ENCODE data around the gene CDH2.

Gene CDH2

DNA sequence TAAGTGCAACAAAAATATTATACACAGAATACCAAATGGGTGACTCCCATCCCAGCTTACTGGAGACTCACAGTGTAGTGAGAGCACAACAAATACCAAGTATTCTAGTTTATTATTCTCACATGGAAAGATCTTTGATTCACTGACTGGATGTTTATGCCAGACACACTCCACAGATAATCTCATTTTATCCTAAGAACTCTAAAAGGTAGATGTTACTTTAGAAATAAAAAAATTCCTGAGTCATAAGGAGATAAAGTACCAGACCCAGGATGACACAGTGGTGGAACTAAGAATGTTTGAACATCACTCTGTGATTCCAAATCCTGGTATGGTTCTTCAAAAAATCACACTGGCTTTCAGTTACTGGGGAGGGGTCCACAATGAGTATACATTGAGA lies 136.2 kb downstream of the CDH2 start:
- no peak for DNase-seq (ENCODE audit: low read depth)

DNA sequence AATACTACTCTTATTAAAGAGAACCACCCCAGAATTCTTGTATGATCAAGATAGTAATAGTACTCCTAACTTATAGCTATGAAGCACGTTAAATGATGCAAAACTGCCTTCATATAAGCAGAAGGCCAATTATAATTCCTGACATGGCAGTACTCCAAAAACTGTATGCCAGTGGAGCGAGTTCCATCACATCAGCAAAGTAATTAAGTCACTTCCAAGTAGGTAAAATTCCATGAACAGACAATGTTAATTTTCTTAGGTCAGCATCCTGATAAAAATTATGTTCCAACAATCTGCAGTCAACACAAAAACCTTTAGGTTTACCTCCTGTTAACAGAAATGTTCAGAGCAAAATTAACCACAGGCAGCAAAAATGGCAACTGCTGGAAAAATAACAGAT lies 136.7 kb downstream of the CDH2 start:
- DNase-seq (ENCODE audit: low read depth), result no peak

DNA sequence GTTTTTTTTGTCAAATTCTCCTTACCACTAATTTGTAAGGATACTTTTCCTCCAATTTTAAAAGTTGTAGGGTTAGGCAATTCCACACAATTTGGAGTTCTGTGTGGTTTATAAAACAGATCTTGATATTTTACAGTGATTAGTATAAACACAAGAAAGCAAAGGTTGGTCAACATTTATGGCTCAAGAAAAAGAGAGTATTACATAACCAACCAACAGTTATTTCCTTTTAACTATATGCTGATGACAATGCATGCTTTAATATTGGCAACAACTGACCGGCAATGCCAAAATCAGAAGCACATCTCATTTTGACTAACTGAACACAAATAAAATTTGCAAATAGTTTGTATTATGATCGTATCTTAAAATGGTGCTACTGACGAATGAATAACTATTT lies 137.2 kb downstream of the CDH2 start:
- no peak for DNase-seq (ENCODE audit: low read depth)

DNA sequence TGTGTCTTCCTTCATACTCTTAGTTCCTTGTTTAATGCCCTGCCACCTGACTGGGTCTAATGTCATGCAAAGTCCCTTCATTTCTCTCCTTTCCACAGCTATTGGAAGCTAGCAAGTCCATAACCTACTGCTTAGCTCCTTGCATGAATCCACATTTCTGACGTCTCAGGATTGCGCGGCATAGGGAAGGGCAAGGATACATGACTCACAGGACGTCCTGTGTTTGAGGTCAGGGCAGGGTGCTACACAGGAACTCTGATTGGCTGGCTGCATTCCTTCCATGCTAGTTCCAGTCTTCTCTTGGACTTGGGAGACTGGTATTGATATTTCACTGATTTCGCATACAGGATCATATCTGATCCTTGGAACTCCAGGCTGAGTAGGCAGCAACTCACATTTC lies 137.9 kb downstream of the CDH2 start:
- peak; percentile 71 for DNase-seq (ENCODE audit: low read depth)

DNA sequence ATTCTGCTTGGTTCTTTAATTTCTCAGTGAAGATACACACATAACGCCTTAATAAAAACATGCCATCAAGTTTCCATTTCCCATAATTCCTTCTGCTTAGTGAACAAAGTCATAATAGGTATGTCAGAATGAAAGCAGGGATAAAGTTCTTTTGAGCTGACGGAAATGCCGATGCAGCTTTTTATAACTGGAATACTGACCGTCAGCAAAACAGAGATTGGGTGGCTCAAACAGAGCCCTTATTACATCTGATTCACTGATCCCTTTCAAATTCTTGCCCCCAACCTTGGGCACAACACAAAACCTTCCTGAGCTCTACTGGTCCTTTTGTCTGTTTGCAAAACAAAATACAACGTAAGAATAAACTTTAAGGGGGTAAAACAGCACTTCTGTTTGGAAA lies 140.4 kb downstream of the CDH2 start:
- DNase-seq (ENCODE audit: low read depth), result no peak

DNA sequence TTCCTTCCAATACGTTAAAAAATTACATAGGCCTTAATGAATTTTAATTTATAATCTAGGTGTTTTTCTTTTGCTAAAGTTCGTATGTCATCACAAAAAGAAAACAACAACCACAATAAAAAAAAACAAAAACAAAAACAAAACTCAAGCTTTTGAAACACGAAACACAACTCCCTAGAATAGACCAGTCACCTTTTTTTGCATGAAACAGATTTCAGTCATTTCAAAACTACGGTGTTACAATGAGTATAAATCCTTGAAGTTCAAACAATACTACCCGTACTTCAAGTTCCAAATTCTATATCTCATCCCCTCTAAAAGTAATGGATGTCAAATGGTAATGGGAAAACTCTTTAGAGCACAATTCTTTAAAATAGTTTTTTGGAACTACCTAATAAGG lies 142.4 kb downstream of the CDH2 start:
- DNase-seq (ENCODE audit: low read depth), result no peak

DNA sequence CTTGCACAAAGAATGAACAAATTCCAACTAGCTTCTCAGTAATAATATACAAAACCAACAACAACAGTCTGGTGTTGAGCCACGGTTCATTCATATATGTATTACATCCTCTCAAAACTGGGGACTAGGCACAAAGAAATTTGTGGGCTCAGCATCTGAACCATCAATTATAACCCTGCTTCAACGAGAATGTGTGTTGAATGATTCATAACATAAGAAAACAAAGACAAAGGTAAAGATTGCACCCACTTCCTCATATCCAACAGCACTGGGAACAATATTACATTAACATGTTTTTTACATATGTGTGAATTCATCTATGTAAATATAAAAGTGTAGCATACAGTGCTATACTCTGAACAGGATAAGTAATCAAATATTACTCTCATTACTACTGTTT lies 144.8 kb downstream of the CDH2 start:
- no peak for DNase-seq (ENCODE audit: low read depth)

DNA sequence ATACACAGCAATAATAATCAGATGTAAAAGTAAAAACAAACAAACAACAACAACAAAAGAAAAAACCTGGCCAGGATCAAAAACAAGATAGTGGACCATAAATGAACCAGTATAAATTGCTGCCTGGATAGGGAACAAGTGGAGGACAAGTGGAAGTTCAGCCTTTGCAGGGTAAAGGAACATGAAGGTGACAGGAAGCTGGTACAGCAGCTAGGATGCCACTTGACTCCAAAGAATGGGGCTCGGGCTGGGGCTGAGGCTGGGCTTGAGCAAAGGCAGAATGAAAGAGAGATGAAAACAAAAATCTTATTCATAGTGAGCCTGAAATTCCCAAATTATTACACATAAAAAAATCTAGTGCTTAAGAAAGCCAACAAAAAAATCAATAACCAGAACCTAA lies 146.5 kb downstream of the CDH2 start:
- DNase-seq (ENCODE audit: low read depth), result no peak

DNA sequence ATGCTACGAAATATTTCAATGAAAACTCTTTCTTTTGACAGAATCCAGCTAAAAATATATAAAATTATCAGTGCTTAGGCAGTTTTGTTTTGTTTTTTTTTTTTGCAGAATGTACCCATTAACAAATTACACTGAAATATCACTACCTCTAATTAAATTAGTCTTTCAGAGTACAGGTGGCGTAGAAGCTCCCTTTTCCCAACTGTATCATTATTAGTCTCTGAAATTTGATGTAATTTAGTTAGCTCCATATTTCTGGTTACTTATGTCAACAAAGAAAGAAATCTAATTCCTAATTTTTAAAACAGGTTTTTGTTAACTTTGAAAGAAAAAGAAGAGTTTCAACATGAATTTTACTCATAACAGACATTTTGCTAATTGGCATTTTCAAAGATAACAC lies 149.2 kb downstream of the CDH2 start:
- DNase-seq (ENCODE audit: low read depth), result no peak

DNA sequence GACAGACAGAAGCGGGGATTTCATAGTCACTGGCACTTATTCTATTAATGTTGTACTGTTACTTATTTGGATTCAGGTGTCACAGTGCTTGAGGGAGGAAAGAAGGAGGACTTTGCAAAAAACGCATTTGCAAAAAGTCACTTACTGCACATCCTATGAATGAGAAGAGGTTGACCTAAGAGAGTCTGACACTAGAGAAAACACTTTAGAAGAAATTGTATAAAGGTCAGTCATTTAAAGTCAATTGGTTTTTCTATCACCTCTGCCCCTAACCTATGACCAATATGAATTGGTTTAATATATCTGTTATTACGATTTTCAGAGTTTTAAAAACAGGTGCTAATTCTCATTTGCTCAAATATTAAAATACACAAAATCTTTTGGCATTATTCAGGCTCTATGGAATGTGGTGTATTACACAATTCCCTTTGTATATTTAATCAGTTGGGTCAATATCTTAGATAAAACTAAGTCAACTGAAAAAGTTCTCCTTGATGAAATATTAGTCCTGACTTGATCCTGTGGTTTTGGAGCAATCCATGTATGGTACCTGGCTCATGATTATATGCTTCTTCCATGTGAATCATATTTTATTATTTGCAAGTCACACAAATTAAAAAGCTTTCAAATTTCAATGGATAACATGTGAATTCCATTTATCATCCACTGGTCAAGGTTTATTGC lies 157.4 kb downstream of the CDH2 start:
- DNase-seq (ENCODE audit: low read depth), result no peak

DNA sequence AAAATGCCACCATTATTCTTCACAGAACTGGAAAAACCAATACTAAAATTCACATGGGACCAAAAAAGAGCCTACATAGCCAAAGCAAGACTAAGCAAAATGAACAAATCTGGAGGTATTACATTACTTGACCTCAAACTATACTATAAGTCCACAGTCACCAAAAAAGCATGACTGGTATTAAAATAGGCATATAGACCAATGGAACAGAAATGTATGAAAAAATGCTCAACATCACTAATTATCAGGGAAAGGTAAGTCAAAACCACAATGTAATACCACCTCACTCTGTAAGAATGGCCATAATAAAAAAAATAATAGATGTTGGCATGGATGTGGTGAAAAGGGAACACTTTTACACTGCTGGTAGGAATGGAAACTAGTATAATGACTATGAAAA lies 158.6 kb downstream of the CDH2 start:
- no peak for DNase-seq (ENCODE audit: low read depth)

DNA sequence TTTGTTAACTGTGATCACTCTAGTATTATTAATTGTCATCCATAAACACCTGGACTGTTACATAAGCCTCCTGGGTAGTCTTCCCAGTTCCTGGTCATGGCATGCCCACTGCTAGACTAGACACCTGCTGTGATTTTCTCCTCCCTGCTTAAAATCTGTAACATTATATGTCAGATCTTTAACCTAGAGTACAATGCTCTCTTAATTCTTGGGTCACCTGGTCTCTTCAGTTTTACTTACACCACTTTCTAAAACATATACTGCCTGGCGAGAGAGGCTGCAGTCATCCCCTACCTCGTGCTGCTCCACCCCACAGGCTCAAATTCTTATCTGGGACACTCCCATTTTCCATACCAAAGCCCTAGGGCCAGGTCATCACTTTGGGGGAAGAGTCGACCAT lies 161.3 kb downstream of the CDH2 start:
- DNase-seq (ENCODE audit: low read depth), result no peak

DNA sequence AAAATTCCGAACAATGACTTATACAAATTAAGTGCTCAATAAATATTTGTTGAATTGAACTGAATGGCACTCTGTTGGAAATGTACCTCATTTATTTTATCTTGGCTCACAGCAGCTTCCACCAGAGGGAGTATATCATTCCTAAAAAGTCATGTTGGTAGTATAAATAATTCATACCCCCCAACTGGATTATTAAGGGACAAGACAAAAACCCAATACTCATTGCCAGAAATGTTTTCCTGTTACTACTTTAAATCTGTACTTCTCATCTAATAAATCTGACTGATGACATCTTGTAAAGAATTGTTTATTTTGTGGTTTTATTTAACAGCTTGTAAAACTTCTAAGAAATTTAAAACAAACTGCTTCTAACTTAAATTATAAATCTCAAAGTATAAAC lies 163.9 kb downstream of the CDH2 start:
- no peak for DNase-seq (ENCODE audit: low read depth)

DNA sequence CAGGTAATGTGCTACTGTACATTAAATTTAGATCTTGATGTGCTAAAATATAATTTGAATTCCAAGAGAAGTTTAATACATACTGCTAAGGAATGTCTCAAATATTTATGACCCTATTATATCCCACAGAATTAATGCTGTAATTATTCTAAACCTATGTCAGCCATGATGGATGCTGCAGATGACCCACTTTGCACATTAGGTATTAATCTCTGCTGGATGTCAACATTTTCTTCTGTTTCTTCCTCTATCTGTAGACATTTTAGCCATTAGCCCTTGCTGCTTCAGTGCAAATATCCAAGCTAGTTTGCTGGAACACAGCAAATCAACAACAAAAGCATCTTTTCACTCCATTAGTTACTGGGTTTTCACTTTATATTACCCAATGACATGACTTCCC lies 164.6 kb downstream of the CDH2 start:
- DNase-seq (ENCODE audit: low read depth), result no peak

DNA sequence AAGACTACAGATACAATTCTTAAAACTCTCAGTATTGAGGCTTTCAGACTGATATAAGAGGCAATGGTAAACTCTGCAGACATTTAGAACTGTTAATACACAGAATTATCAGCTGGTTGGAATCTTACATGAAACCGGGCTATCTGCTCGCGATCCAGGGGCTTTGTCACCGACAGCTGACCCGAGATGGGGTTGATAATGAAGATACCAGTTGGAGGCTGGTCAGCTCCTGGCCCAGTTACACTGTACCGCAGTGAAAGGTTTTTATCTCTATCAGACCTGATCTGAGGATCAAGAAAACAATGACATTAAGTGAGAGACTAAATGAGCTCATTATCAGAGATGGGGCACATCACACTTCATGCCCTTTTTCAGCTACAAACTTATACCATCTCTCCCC lies 167.3 kb downstream of the CDH2 start:
- DNase-seq (ENCODE audit: low read depth), result no peak

DNA sequence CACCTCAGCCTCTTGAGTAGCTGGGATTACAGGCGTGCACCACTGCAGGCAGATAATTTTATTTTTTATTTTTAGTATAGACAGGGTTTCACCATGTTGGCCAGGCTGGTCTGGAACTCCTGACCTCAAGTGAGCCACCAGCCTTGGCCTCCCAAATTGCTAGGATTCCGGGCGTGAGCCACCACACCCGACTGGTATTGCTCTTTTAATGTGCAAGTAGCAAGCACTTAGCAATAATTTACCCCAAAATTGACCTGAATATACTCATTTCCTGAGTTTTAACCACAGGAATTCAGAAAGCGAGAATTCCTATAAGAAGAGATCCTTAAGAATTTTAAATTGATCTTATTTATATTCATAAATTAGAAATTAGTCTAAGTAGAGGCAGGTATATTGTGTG lies 169.1 kb downstream of the CDH2 start:
- DNase-seq (ENCODE audit: low read depth), result peak; percentile 49

DNA sequence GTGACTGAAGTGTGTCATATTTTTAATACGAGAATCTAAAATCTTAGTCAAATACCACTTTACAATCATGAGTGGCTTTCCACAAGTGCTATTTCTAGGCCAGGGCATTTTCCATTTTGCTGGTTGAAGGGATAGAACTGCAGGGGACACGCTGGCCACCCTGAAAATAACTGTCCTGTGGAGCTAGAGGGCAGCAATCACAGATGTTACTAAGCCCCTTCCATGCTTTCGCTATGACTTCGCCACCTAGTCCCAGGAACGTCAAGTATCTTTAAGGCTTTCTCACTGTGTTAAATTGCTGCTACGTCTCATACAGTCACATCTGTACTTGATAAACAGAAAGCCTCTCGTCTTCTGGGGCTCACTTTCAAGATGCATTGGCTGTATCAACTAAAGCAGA lies 171.8 kb downstream of the CDH2 start:
- DNase-seq (ENCODE audit: low read depth), result no peak

DNA sequence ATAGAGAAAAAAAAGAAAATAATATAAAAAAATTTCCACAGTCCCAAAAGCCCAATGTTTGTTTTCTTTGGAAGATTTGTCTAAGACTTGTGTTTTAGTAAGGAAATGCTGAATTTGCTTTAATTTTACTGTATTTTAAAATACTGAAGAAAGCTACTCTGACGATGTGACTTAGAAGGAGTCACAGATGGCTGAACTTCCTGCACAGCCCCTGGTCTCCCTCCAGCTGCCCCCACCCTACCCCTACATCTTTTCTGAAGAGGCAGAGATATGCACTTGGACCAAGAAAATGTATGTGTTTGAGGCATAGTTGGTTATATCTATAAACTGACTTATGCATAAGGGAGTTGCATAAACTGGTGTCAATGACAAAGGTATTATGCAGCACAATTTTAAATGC lies 172.3 kb downstream of the CDH2 start:
- DNase-seq (ENCODE audit: low read depth), result no peak

DNA sequence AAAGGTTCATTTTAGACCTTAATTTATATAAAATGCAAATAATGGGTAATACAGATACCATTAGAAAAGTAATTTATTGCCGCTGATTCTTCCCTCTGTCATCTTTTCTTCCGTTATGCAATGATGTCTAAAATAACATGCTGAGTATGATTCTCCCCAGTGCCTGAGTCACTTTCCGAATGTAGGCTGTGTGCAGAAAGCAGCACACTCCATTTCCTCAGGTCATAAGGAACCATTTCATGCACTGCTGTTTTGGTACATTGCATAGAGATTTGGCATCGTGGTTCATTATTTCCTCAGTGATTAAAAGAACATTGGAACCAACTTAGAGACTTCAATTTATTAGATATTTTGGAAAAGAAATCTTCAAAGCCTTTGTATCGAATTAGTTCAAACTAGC lies 173.5 kb downstream of the CDH2 start:
- peak; percentile 49 for DNase-seq (ENCODE audit: low read depth)

DNA sequence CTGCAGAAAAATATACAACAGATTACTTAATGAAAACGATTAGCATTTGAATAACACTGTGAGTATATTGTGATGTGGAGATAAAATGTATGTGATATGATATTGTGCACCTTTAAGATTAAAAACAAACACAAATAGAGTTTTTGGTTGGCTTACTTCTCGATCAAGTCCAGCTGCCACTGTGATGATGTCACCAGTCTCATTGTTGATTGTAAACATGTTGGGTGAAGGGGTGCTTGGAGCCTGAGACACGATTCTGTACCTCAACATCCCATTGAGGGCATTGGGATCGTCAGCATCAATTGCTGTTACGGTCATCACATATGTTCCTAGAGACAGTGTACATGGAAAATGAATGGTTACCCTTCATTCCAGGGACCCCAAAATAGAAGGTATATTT lies 174.1 kb downstream of the CDH2 start:
- DNase-seq (ENCODE audit: low read depth), result no peak

DNA sequence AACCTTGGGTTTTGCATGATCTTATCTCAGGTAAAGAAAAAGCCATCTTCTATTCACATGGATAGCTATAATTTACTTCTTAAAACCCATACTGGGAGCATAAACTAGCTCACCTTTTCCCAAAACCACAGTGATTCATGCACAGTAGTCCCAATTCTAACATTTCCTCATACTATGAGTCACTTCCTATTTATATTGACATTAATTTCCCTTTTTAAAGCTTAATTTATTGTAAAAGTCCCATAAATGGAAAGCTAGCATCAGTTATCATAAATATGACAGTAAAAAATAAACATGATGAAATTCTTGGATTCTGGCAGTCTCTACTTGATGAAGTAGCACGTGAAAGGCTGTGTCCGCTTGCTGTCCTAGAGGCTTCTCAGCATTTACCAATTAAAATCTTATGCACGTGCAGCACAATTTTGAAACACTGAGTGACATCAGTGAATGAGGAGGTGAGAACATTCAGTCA lies 180.1 kb downstream of the CDH2 start:
- no peak for DNase-seq (ENCODE audit: low read depth)

DNA sequence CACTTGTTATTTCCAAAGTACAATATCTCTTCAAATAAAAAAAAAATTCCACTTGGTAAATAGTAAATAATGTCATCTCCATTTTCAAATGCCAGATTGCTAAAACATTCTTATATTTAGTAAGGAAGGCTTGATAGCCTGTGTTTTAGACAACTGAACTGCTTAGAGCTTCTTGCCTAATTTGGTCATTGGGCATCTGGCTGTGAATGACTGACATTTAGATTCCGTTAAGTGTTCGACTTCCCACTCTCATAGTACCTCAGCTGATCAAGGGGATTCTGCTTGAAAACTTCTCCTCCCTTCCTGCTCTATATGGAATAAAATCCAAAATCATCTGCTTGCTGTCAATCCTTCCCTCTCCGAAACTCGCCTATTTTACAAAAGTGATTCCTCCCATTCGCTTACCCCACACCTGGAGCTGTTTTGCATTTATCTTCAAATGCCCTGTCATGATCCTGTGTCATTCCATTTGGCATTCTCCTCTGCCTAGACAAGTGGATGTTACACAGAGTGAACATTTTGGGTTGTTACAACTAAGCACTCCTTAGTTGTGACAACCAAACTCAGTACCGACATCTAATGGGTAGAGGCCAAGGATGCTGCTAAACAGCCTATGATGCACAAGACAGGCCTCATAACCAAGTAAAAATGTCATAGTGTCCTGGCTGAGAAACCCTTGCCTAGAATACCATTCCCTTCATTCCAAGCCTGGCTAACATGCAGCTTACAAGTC lies 181.0 kb downstream of the CDH2 start:
- no peak for DNase-seq (ENCODE audit: low read depth)

DNA sequence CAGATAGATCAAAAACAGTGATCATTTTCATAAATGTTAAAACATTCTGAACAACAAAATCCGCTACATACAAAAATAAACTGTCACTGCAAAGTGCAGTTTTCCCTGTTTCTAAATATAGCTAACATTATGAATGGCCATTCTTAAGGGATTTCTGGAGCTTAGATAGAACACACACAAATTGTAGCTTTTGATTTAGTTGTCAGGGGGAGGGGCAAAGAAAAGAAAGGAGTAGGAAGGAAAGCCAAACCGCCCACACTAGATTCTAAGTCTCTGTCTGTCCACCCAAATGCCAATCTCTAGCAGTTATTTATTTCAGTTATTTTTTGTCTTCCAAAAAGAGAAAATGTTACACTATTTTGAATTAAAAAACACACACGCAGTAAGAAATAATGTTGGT lies 182.4 kb downstream of the CDH2 start:
- DNase-seq (ENCODE audit: low read depth), result no peak

DNA sequence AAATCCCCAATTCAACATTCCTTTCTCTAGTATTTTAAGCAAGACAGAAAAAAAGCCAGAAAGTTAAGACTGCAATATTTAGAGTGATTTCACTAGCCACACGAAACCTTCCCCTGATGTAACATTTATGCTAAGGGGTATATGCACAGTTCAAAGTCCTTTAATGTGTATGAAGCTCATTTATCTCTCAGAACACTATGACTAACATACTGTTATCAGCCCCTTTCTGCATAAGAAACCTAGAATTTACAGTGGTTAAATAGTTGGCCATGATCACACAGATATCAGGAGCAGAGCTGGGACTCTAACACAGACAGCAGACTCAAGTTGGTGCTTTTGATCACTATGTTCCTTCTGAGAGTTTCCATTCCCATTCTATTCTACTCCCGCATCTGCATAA lies 185.5 kb downstream of the CDH2 start:
- DNase-seq (ENCODE audit: low read depth), result no peak

All from non-pigmented ciliary epithelial cell (primary cell).